Measurements from ENCODE around the gene CEP112. TPM values are rescaled to one million over a fixed set of nuclear protein-coding genes. Genes with fewer than 3 reads are reported as not detected.

The CEP112 gene
- total and polyA plus RNA-seq, 2 of the 8 experiments (the other 6 are each of a cell fraction or from before 2014, with no cell fraction given), result 0.62 to 3.1 TPM

GRCh38 chr17:65754081-65754480 lies 437.9 kb downstream of the CEP112 start:
- Histone ChIP-seq H2BK120ac (replicated peaks; ENCODE audit: low read depth, low read length) (no peak overlapping the region), H2BK12ac (ENCODE audit: low read depth, low read length) (no peak overlapping the region), H3K9me3 (ENCODE audit: insufficient read depth in 2 of 2, low read depth in 1 of 2, low read length in 1 of 2) (no peaks in the 10 kb centered on the region), H3K23me2 (ENCODE audit: low read depth, low read length) (no peaks in the 10 kb centered on the region; the same call in 1 of the 2 replicates), H4K5ac (ENCODE audit: insufficient read length, low read depth, low read length) (no peak overlapping the region), H4K91ac (replicated peaks; ENCODE audit: insufficient read length, low read length) (no peak overlapping the region), H2AFZ (ENCODE audit: low read length) (no peak overlapping the region), H3K4me2 (ENCODE audit: insufficient read depth in 1 of 2, low read depth in 2 of 2, low read length in 2 of 2) (no peak overlapping the region), H3K18ac (ENCODE audit: extremely low read depth, low read length) (no peak overlapping the region), H3K27me3 (replicated peaks in 1 of 4; ENCODE audit: control insufficient read depth in 3 of 4, extremely low read depth in 1 of 4, insufficient read depth in 3 of 4, low read length in 3 of 4) (no peaks in the 10 kb centered on the region), H3K79me1 (ENCODE audit: low read depth, low read length) (no peaks in the 10 kb centered on the region), H4K8ac (ENCODE audit: extremely low read depth, insufficient read depth, low read length) (no peak overlapping the region), H3K23ac (ENCODE audit: insufficient read length) (no peak overlapping the region), H2BK20ac (ENCODE audit: low read length) (no peak overlapping the region), H3K4me1 (replicated peaks in 1 of 4; ENCODE audit: control insufficient read depth in 3 of 4, insufficient read depth in 4 of 4, low read length in 3 of 4) (peaks cover 0 to 3% (median 0%) of the 10 kb centered on the region in 4 experiments; a peak in 1 of 7 replicates), H3K9ac (replicated peaks in 1 of 4; ENCODE audit: extremely low read depth in 1 of 4, low read depth in 3 of 4, low read length in 3 of 4) (no peak overlapping the region), H3K79me2 (ENCODE audit: control insufficient read depth in 1 of 2, insufficient read depth in 2 of 2, low read length in 2 of 2) (no peaks in the 10 kb centered on the region), H3K4ac (replicated peaks; ENCODE audit: insufficient read length, low read depth, low read length) (no peak overlapping the region), H4K20me1 (replicated peaks in 1 of 2; ENCODE audit: control insufficient read depth in 1 of 2, insufficient read depth in 2 of 2, low read length in 2 of 2) (no peaks in the 10 kb centered on the region), H3K36me3 (ENCODE audit: control insufficient read depth in 2 of 4, insufficient read depth in 4 of 4, low read length in 3 of 4) (no peaks in the 10 kb centered on the region), H3K14ac (ENCODE audit: insufficient read length) (no peak overlapping the region), H3K27ac (ENCODE audit: low read depth, low read length) (no peak overlapping the region), H2BK5ac (ENCODE audit: low read depth, low read length) (no peak overlapping the region), H2AK5ac (ENCODE audit: low read depth, low read length) (no peak overlapping the region), H3K56ac (replicated peaks; ENCODE audit: insufficient read length, low read depth, low read length) (no peak overlapping the region), H3K4me3 (ENCODE audit: extremely low read depth in 1 of 4, insufficient read depth in 2 of 4, low read depth in 3 of 4, low read length in 4 of 4) (no peak overlapping the region), H2BK15ac (ENCODE audit: low read length) (no peak overlapping the region)
- TF ChIP-seq FOSL1 (IDR thresholded peaks at IDR 0.05; ENCODE audit: insufficient read depth, low read depth, low read length) (no peak), CHD1 (IDR thresholded peaks at IDR 0.05; ENCODE audit: low read depth, low read length) (no peak), GTF2F1 (IDR thresholded peaks at IDR 0.05; ENCODE audit: borderline replicate concordance, low read depth, low read length) (no peak), KDM4A (IDR thresholded peaks at IDR 0.05; ENCODE audit: low read depth, low read length, severe bottlenecking) (no peak), CTBP2 (IDR thresholded peaks at IDR 0.05; ENCODE audit: borderline replicate concordance, insufficient read depth, insufficient read length, low read length) (no peak), RFX5 (IDR thresholded peaks at IDR 0.05; ENCODE audit: borderline replicate concordance, low read depth, low read length) (no peak), POU5F1 (IDR thresholded peaks at IDR 0.05; ENCODE audit: low read depth, low read length) (no peak), HDAC6 (IDR thresholded peaks at IDR 0.05; ENCODE audit: low read depth, low read length) (no peak), SIRT6 (IDR thresholded peaks at IDR 0.05; ENCODE audit: low read length) (no peak), MAFK (IDR thresholded peaks at IDR 0.05; ENCODE audit: low read depth, low read length) (no peak)
- ChIA-PET POLR2A (ENCODE audit: partially characterized antibody) (no interaction called here), CTCF (ENCODE audit: partially characterized antibody) (no interaction called here)
- DNase-seq (ENCODE audit: low read depth in 1 of 2, low spot score in 2 of 2) (no peak), FAIRE-seq (no peak)
- 88% methylated on average over 2 of the region's 2 CpGs; no CpG with 5 or more reads in 1 of the 2 experiments for WGBS, 2 experiments (ENCODE audit: extremely low coverage in 1 of 2, insufficient coverage in 1 of 2, insufficient read length in 1 of 2, insufficient replicate concordance in 2 of 2, low coverage in 1 of 2, low lambda C conversion rate in 2 of 2, missing lambda C conversion rate in 1 of 2)

All from H1 (cell line).